Liver (tissue), 3 donors: ENCODE data around the gene AMZ1.

Experiments
- CTCF ChIP-seq: fragments of 150-350 bp; IDR thresholded peaks from 2 replicates; pipeline ENCODE4 v1.5.1; 2017; ENCODE audit warnings: improper control_type of control experiment, low read depth, low read length; ENCODE audit not compliant: missing input control
- HNF4A ChIP-seq, 2 donors: conservative IDR thresholded peaks; 2 replicates each; pipeline ENCODE4 v1.6.1; 2016; ENCODE audit warnings: antibody characterized with exemption in 2 of 2, mild to moderate bottlenecking in 2 of 2
- JUND ChIP-seq, 2 donors: IDR thresholded peaks; 2 replicates each; pipeline ENCODE4 v1.6.1; 2016; ENCODE audit warnings: antibody characterized with exemption in 2 of 2
- TAF1 ChIP-seq: conservative IDR thresholded peaks from 2 replicates; pipeline ENCODE4 v1.6.1; 2016; ENCODE audit warnings: antibody characterized with exemption, mild to moderate bottlenecking
- donor health status: healthy.
- donor health status: healthy.

- TF ChIP-seq JUND (IDR thresholded peaks at IDR 0.05) (no peak), CTCF (no peak), TAF1 (no peak), HNF4A (conservative IDR thresholded peaks at IDR 0.05) (no peak)
Measured at GRCh38 chr7:2659556-2660358, 28.2 kb upstream of the AMZ1 start.
